HG03571 (cell line): ENCODE results near the gene LRRK2.

Source experiments
- ATAC-seq: cut with Tn5 transposase; IDR thresholded peaks from one replicate; pipeline ENCODE4 v1.9.1; 2021; ENCODE audit not compliant: unreplicated experiment

LRRK2 gene

DNA sequence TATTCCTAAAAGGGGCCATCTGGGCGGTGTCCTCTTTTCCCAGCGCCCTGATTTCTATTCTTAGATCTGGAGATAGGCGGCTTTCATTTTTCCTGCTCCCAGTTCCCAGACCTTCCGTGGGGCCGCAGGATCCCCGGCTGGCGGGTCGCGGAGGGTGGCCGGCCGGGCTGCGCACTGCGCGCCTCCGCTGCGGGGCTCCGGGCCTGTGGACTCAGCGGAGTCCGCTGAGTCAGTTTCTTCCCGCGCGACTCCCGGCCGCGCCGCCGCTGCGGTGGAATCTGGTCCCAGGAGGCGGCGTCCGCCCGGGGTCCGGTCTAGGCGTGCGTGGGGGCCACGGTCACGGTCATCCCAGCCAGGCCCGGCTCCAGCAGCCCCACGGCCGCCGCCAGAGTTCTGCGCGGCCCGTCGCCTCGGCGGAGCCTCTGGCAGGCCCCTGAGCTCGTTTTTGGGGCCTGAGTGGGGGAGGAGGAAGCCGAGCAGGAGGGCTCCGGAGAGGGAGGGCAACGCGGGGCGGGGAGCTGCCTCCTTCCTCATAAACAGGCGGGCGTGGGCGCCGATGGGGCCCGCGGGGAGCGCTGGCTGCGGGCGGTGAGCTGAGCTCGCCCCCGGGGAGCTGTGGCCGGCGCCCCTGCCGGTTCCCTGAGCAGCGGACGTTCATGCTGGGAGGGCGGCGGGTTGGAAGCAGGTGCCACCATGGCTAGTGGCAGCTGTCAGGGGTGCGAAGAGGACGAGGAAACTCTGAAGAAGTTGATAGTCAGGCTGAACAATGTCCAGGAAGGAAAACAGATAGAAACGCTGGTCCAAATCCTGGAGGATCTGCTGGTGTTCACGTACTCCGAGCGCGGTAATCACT is at the start of gene LRRK2:
LRRK2 (plus strand) TSS at position 559 of the 853 bp plus-strand sequence; CDS start at position 694, 135 bp downstream.
- ATAC-seq: peak; percentile 42

DNA sequence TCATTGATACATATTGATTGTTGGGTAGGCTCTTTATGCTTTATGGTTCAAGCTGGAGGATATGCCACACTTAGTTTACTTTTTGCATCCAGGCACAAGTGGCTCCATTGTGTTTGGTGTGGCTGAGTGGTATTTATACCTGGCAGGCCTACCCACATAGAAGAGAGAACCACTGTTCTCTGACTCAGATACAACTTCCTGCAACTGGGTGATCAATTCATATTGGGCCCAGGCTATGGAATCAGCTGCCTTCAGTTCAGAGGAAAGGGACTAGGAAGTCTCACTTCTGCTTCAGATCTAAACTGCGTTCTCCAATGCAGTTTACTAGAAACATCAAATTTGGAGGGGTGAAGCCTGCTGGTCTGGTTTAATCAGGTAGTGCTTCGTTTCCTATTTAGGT is 49.8 kb upstream of the LRRK2 start:
- ATAC-seq: no peak

DNA sequence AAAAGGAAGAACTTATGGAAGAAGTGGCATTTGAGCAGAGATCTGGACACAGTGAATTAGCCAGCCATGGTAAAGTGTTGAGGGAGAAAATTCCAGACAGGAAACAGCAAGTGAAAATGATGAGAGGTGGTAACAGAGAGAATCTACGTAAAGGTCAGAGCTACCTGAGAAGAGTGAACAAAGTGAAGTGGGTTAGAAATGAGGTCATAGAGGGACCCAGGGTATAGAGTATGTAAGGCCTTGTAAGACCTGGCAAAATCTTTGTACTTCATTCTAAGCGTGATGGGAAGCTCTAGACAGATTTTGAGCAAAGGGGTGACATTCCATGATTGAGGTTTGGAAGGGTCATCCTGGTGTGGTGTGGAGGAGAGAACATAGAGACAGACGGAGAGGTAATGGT is 49.3 kb upstream of the LRRK2 start:
- no peak for ATAC-seq

DNA sequence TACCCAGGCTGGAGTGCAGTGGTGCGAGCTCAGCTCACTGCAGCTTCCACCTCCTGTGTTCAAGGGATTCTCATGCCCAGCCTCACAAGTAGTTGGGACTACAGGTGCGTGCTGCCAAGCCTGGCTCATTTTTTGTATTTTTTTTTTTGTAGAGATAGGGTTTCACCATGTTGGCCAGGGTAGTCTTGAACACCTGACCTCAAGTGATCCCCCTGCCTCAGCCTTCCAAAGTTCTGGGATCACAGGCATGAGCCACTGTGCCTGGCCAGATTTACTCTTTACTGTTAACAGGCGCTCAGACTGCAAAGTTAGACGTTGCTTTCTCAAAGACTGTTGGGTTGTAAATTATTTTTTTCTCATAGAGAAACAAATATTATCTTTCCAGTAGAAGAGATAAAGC is 46.1 kb upstream of the LRRK2 start:
- ATAC-seq: no peak

DNA sequence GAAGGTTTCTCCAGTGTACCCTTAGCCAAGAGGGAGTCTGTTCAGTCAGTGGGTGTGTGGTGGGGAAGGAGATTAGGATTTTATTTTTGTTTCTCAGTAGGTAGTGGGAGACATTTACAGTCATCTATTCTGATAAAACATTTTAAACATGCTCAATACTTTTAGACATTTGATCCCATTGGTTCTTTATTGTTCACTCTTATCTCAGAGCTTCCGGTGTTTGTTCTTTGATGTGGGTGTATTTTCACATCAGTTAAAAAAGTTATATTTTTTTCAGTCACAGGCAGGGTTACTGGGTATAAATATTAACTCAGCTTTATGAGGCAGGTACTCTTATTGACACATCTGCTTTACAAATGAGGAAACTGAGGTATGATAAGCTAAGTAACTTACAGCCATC is 43.3 kb upstream of the LRRK2 start:
- ATAC-seq: no peak

DNA sequence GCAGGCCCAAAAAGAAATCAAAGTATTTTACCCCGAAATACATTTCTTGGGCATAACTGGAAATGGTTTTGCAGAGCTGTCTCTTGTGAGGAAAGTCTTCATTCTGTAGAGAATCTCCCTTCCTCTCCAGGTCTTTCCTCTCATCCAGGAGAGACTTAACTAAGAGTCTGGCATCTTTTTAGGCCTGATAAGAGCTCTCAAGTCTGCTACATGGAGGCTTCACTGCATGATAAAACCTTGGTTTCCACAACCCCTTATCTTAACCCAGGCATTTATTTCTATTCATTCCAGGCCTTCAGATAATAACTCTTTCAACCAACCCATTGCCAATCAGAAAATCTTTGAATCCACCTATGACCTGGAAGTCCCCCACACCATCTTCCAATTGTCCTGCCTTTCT is 41.1 kb upstream of the LRRK2 start:
- ATAC-seq: no peak

DNA sequence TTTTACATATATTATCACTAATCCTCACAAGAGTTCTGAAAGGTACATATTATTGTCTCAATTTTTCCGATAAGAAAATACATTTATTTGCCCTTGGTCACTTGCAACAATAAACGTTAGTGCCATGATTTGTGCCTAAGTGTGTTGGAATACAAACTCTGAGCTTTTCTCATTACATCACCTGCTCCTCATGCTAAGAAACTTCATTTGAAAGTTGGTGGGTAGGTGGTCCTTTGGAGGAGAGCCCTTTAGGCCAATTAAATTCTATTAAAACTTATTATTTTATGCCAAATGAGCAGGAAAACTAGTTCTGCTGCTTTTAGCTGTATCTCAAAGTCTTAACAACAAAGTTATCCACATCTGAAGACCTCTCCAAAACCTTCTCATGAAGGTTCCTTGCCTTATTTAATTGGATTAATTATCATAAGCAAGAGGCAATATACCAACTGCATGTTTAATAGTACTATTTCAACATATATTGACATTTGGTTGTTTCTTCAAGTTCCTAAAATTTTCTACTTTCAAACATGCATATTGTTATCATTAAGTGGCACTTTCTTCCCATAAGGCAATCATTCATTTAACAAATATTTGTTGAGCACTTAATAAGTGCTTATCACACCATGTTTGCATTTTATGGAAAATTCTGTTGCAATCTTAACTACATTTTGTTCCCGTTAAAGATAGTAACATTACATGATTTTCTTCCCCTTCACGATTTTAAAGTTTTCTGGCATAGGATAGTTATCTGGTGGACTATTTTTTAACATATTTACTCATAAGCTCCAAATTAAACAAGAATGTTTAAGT is 40.1 kb upstream of the LRRK2 start:
- no peak for ATAC-seq

- no peak for ATAC-seq
Observed at GRCh38 chr12:40185303-40185693, 39.5 kb upstream of the LRRK2 start.

DNA sequence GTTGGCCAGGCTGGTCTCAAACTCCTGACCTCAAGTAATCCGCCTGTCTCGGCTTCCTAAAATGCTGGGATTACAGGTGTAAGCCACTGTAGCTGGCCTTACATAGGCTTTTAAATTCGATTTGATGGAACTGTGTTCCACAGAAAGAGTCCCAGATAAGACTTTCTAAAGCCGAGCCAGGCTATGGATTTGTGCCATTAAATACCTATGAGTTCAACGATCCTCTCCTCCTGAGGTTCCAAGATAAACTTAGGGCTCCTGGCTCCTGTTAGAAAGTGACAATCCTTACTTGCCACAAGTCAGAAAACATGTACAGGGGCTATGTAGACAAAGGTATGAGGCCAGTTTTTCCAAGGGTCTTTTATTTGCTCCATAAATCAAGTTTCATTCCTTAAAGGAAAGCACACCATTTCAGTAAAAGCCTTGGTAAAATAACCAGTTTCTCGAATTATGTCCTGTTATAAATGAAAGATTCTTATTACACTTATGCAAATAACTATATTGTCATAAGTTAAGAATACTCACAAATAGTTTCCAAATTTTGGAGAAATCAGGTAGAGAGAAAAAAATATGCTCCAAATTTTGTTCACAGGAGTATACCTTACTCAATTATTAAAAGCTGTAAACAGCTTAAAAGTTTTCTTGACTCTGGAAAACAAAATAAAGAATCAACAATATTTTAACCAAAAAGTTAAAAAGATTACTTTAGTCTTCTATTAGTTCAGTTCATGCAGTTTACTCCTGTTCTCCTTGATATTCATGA is 36.1 kb upstream of the LRRK2 start:
- ATAC-seq: no peak

DNA sequence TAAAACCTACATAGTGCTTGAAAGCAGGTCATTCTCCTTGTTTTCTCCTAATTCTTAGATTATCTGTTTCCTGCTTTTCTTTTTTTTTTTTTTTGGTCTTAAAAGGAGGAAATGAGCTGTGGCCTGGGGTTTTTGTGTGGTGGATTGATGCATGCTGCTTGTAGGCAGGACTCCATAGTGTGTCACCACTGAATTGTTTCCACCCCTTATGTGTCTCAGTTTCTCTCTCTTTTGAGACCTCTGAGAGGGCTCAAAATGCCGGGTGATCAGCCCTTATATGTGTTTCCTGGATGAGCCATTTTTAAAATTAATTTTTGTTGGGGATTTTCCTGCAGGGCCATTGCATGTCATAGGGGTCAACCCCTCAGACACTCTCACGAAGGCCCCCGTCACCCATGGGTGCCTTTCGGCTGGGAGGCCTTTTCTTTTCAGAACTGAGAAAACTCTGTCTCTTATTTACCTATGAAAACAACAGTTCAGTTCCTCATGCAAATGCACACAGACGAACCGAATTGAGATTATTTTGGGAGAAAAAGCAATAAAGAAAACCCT is 32.0 kb upstream of the LRRK2 start:
- peak; percentile 98 for ATAC-seq

DNA sequence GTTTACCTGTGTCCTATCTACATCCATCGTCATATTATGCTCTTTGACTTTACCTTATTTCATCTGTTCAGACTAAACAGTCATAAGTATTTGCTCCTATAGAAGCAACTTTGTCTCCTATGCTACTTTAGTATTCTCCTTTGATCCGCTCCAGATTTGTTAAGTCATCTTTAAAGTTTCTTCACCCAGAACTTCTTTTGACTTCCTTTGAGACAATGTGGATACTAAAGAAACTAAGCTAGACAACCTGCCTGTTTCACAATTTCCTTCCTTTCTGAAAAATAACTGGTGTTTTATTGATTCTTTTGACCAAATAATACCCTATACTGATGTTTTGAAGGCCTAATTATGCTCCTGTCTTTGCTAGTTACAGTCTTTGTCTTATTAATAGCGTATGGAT is 30.0 kb upstream of the LRRK2 start:
- ATAC-seq: no peak

DNA sequence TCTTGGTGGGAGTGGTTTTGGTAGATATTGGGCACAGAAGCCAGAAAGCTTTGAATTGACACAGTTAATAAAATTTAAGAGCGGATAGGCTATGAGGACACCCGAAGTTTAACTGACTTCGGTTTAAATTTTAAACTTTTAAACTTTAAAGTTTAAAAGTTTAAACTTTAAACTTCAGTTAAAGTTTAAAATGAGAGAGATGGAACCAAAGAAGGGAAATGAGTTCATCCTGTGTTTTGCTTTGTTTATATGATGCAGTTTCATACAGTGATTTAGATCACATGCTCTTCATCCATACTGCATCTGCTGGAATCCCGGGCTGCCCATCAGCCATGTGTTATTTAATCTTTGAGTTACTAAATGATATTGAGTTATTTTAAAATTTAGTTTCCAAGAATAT is 27.2 kb upstream of the LRRK2 start:
- no peak for ATAC-seq

DNA sequence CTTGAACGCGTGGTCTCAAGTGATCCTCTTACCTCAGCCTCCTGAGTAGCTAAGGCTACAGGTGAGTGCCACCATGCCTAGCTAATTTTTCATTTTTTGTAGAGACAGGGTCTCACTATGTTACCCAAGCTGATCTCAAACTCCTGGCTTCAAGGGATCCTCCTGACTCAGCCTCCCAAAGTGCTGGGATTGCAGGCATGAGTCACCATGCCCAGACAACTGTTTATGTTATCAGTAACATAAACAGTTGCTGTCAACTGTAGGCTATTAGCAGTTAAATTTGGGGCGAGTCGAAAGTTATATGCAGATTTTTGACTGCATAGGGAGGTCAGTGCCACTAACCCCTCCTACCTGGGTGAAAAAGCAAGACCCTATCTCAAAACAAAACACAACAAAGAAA is 26.2 kb upstream of the LRRK2 start:
- ATAC-seq: no peak

DNA sequence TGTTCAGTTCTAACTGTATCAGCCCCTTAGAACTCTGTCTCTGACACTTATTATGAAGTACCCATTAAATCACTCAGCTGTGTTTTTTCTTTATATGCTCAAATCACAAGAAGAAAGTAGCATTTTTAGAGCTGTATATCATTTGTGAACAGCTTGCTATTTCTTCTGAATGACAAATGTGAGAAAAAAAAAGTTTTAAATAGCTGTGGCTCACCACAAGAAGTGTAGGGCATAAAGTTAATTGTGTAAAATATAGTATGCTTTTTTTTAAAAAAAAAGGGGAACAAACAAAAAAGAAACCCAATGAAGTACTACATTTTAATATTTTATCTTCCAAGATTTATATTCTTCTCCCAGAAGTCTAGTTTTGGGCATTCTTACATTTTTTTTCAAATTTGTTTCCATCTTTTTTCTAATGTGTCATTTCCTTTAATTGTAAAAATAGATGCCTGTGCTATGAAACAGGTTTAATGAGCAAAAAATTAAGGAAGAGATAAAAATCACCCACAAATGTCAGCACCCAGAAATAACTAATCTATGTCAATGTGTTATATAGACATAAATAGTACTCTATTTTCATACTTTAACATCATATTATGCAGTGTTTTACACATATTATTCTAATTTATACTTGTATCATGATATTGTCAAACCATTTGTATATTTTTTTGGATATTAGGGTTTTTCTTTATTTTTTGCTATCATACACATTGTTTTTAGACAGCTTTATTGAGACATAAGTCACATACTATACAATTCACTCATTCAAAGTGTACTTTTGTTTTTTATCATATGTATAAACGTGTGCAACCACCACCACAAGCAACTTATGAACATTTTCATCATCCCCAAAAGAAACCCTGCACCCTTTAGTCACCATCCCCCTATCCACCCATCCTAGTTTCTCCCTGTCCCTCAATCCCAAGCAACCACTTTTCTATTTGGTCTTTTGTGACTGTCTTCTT is 22.4 kb upstream of the LRRK2 start:
- peak; percentile 60 for ATAC-seq

DNA sequence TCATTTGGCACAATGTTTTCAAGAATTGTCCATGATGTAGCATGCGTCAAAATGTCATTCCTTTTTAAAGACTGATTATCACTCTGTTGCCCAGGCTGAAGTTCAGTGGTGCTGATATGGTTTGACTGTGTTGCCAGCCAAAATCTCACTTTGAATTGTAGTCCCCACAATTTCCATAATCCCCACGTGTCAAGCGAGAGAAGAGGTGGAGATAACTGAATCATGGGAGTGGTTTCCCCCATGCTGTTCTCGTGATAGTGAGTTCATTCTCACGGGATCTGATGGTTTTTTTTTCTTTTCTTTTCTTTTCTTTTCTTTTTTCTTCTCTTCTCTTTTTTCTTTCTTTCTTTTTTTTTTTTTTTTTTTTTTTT is 21.8 kb upstream of the LRRK2 start:
- no peak for ATAC-seq

- no peak for ATAC-seq
Observed at GRCh38 chr12:40204337-40204736, 20.5 kb upstream of the LRRK2 start.

- no peak for ATAC-seq
Observed at GRCh38 chr12:40207551-40207950, 17.2 kb upstream of the LRRK2 start.

DNA sequence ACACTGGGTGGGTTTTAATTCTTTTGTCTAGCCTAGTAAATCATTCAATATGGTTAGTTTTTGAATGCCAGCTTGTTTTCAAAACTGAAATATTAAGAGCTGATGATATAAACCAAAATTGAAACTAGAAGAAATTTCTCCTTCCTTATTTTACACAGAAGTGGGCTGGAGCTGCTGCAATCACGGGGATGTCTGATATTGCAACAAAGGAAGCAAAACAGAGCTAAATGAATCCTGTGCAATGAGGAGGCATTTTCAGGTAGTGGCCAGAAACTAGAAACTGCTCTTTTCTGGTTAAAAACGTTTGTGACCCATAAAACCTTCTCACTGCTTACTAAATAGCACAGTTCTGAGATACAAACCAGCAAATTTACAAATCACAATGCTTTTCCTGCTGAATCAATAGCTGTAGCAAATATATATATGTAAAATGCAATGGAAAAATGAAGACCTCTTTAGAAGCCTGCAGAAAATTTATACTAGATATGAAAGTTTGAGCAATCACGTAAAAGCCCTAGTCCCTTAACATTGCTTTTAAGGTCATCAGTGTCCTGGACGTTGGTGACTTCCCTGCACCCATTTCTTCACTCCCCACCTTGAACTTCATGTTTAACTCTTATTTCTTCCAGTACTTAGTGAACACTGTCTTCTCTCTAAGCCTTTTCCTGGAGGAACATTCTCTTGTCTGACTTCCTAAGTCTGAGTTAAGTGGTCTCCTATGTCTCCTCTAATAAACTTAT is 15.9 kb upstream of the LRRK2 start:
- ATAC-seq: peak; percentile 98

GRCh38 chr12:40209886-40210285 is 14.9 kb upstream of the LRRK2 start:
- ATAC-seq: no peak
